Measurements from ENCODE around the gene RBMS2.

DNA sequence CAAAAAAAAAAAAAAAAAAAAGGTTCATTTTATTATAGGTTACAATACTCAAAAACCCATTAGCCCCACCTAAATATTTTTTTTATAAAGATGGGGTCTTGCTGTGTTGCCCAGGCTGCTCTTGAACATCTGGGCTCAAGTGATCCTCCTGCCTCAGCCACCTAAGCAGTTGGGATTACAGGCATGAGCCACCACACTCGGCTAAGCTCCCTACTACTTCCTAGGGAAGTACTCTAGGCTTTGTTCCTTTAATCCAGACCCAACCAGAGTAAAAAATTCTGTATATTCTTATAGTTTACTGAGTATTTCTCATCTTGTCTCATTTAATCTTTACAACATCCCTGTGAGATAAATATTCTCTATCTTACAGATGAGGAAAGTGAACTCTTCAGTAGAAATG lies 50.7 kb downstream of the RBMS2 start:
- TF ChIP-seq, protein P1, sequence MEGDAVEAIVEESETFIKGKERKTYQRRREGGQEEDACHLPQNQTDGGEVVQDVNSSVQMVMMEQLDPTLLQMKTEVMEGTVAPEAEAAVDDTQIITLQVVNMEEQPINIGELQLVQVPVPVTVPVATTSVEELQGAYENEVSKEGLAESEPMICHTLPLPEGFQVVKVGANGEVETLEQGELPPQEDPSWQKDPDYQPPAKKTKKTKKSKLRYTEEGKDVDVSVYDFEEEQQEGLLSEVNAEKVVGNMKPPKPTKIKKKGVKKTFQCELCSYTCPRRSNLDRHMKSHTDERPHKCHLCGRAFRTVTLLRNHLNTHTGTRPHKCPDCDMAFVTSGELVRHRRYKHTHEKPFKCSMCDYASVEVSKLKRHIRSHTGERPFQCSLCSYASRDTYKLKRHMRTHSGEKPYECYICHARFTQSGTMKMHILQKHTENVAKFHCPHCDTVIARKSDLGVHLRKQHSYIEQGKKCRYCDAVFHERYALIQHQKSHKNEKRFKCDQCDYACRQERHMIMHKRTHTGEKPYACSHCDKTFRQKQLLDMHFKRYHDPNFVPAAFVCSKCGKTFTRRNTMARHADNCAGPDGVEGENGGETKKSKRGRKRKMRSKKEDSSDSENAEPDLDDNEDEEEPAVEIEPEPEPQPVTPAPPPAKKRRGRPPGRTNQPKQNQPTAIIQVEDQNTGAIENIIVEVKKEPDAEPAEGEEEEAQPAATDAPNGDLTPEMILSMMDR (IDR thresholded peaks at IDR 0.05; ENCODE audit: insufficient read depth, low read depth, low read length), result no peak
- TF ChIP-seq EZH2 (IDR thresholded peaks at IDR 0.05; ENCODE audit: insufficient read depth, low read length), result no peak

All from astrocyte (in vitro differentiated cells and primary cell).